Prostate gland (tissue), 2 donors: Measurements from ENCODE around the gene INKA2. TPM values are rescaled to one million over a fixed set of nuclear protein-coding genes. Genes with fewer than 3 reads are reported as not detected.

ENCODE experiments used
- DNase-seq: peaks from one replicate; pipeline ENCODE4 v3.0.0-alpha.2; 2019; ENCODE audit warnings: low spot score
- H3K27ac ChIP-seq, 2 donors: fragments of 200-600 bp; sonication (generic); 2 replicates each; pipeline ENCODE4 v1.5.1; 2017 to 2019
- H3K27me3 ChIP-seq: fragments of 200-600 bp; sonication (generic); replicated peaks from 2 replicates; pipeline ENCODE4 v1.5.1; 2019; ENCODE audit not compliant: insufficient read depth
- H3K36me3 ChIP-seq, 2 donors: fragments of 200-600 bp; sonication (generic); 1 replicate in 1 of 2; 2 replicates in 1 of 2; pipeline versions ENCODE4 v1.5.1 to v1.8.1; 2017 to 2019
- H3K4me1 ChIP-seq: fragments of 200-600 bp; sonication (generic); replicated peaks from 2 replicates; pipeline ENCODE4 v1.5.1; 2019
- H3K4me3 ChIP-seq, 2 donors: fragments of 200-600 bp; sonication (generic); 2 replicates each; pipeline ENCODE4 v1.5.1; 2017 to 2019
- H3K9me3 ChIP-seq: fragments of 200-600 bp; sonication (generic); 2 replicates; pipeline ENCODE4 v1.5.1; 2017
- POLR2A ChIP-seq: fragments of 450-650 bp; IDR thresholded peaks from one replicate; pipeline ENCODE4 v1.6.1; 2016; ENCODE audit warnings: antibody characterized with exemption, mild to moderate bottlenecking
- POLR2AphosphoS5 ChIP-seq: sonication (generic); formaldehyde crosslinking; IDR thresholded peaks from one replicate; pipeline ENCODE4 v1.6.1; 2017; ENCODE audit warnings: antibody characterized with exemption
- WGBS: methylation state at CpG from one replicate; pipeline ENCODE4 v1.1.5; 2018; 5-methylcytosine and 5-hydroxymethylcytosine counted together
- intact Hi-C: fragments of 100-400 bp; cut with DNase I; formaldehyde crosslinking; loops from one replicate; pipeline ENCODE4 v1.14.2; 2022
- total RNA-seq, 2 donors: library from RNA; depleted of rRNA; stranded (reverse); fragments of >200 nt; gene quantifications; one replicate each; pipeline ENCODE4 v1.1.0, GENCODE V29; 2016
- TF ChIP-seq, protein P1 (sequence below), 4 experiments: fragments of 200-600 bp in 2 of 4; fragments of 450-650 bp in 2 of 4; sonication (generic) in 2 of 4; IDR thresholded peaks; 1 replicate in 3 of 4; 2 replicates in 1 of 4; pipeline ENCODE4 v1.5.1; 2016 to 2019; ENCODE audit warnings: antibody characterized with exemption in 4 of 4, mild to moderate bottlenecking in 2 of 4, moderate library complexity in 2 of 4

The INKA2 gene
- total RNA-seq, 2 donors from 2014 or later: 2.8 to 6.6 TPM

DNA sequence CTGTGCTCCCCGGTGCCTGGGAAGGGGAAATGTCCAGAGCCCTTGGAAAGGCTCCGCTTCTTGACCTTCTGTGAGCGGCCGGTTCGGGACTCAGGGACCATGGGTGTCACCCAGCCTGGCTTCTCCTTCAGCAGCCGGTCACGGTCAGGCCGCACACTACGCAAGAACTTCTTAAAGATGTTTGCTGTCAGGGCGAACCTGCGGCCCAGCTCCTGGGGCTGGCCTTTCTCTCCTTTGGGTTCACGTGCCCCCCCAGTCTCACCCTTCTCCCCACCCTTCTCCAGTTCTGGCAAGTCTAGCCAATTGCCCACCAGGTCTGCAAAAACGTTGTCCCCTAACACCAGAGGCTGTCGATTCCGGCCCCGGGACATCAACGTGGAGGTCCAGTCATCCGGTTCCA lies 12.1 kb downstream of the INKA2 start:
- no peaks in the 10 kb centered on the region for H3K27me3 ChIP-seq
- no peak overlapping the region for H3K27ac ChIP-seq
- no peaks in the 10 kb centered on the region for H3K4me1 ChIP-seq
- intact Hi-C loops: no loop called here
- WGBS: 92% methylated on average over 18 of the region's 18 CpGs
- DNase-seq: no peak
- no peaks in the 10 kb centered on the region for H3K36me3 ChIP-seq
- H3K9me3 ChIP-seq: no peaks in the 10 kb centered on the region
- TF ChIP-seq, protein P1, sequence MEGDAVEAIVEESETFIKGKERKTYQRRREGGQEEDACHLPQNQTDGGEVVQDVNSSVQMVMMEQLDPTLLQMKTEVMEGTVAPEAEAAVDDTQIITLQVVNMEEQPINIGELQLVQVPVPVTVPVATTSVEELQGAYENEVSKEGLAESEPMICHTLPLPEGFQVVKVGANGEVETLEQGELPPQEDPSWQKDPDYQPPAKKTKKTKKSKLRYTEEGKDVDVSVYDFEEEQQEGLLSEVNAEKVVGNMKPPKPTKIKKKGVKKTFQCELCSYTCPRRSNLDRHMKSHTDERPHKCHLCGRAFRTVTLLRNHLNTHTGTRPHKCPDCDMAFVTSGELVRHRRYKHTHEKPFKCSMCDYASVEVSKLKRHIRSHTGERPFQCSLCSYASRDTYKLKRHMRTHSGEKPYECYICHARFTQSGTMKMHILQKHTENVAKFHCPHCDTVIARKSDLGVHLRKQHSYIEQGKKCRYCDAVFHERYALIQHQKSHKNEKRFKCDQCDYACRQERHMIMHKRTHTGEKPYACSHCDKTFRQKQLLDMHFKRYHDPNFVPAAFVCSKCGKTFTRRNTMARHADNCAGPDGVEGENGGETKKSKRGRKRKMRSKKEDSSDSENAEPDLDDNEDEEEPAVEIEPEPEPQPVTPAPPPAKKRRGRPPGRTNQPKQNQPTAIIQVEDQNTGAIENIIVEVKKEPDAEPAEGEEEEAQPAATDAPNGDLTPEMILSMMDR (IDR thresholded peaks at IDR 0.05): no peak
- TF ChIP-seq POLR2AphosphoS5 (no peak), POLR2A (no peak)
- H3K4me3 ChIP-seq: no peak overlapping the region

DNA sequence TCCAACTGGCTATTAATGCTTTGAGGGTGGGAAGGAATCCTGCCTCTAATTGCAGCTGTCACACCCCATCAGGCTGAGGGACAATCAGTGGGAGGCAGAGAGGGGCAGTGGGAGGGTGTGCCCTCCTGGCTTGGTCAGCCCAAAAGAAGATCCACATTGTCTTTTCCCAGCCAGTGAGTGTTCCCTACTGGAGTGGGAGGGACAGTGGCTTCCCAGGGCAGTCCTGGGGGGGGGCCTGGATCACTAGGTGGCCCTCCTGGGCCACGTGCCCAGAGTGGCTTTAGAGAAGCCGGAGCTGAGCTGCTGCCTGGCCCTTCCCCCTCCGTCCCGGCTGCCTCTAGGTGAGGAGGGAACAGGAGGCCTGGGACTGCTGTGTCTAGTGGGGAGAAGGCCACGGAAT lies 14.0 kb downstream of the INKA2 start:
- no peak for DNase-seq
- Histone ChIP-seq H3K4me3 (no peak overlapping the region), H3K36me3 (no peaks in the 10 kb centered on the region), H3K27ac (no peak overlapping the region), H3K27me3 (no peaks in the 10 kb centered on the region), H3K4me1 (no peaks in the 10 kb centered on the region), H3K9me3 (no peaks in the 10 kb centered on the region)
- TF ChIP-seq, protein P1 (IDR thresholded peaks at IDR 0.05): no peak
- TF ChIP-seq POLR2A: no peak
- TF ChIP-seq POLR2AphosphoS5: no peak
- intact Hi-C loops: no loop called here
- 10% methylated on average over 5 of the region's 5 CpGs for WGBS

DNA sequence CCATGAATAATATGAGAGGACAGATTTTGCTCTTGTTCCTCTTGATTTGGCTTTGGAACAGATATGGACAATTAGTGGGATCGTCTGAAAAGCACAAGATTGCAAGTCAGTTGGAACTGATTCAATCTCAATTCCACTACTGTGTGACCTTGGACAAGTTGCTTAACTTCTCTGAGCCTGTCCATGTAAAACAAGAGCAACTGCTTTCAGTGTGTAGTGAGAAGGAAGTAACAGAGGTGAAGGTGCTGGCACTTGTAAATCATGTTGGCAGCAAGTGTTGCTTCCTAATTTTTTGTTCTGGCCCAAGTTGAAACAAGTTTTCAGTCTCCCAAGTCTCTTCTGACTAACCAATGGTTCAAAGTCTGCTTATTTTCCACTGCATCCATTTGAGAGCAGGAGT lies 15.3 kb downstream of the INKA2 start:
- Histone ChIP-seq H3K4me1 (no peaks in the 10 kb centered on the region), H3K4me3 (no peak overlapping the region), H3K9me3 (no peaks in the 10 kb centered on the region), H3K27me3 (no peaks in the 10 kb centered on the region), H3K36me3 (no peaks in the 10 kb centered on the region), H3K27ac (no peak overlapping the region)
- DNase-seq: no peak
- WGBS: 53% methylated on average over 1 of the region's 1 CpG
- intact Hi-C loops: no loop called here
- TF ChIP-seq POLR2A: no peak
- TF ChIP-seq, protein P1 (IDR thresholded peaks at IDR 0.05): no peak
- TF ChIP-seq POLR2AphosphoS5: no peak

DNA sequence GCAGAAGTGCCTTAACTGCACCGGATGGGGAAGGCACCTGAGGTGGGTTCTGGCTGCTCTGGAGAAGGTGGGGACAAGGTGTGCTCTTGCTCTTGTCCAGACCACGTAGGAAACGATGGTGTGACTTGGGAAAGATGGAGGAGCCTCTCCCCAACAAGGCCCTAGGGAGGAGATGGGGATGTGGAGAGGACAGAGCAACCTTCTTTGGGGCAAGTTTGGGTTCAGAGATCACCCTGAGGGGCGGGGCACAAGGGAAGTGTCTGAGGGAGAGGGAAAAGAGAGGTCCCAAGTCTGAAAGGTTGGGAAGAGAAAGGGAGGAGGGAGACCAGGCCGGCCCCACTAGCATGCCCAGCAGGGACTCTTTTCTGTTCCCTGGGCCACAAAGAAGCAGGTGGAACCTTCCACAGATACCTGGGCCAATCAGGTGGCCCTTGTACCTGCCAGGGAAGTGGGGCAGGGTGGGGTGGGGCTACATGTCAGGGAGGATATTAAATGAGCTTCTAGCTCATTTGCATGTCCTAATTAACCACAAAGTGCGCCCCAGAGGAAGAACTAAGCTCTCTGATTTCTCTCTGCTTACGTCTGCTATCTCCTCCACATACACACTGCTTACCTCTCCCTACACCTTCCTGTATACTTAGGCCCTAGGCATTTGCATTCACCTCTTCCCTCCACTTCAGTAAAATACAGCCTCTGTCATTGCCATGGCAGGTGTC lies 15.9 kb downstream of the INKA2 start:
- H3K27me3 ChIP-seq: no peaks in the 10 kb centered on the region
- intact Hi-C loops: no loop called here
- no peaks in the 10 kb centered on the region for H3K4me1 ChIP-seq
- no peak for DNase-seq
- TF ChIP-seq POLR2AphosphoS5 (no peak), POLR2A (no peak)
- TF ChIP-seq, protein P1 (IDR thresholded peaks at IDR 0.05): no peak
- WGBS: 80% methylated on average over 7 of the region's 7 CpGs
- no peaks in the 10 kb centered on the region for H3K9me3 ChIP-seq
- no peak overlapping the region for H3K27ac ChIP-seq
- no peak overlapping the region for H3K4me3 ChIP-seq
- H3K36me3 ChIP-seq: no peaks in the 10 kb centered on the region
